ENCODE results near the gene ST6GALNAC6.
A peak's percentile ranks its signal among the peaks of the same experiment; 100 is the strongest.

Gene ST6GALNAC6

GRCh38 chr9:127899128-127899943, at the start of gene ST6GALNAC6:
Gene ST6GALNAC6, minus strand, starts transcription at chr9:127899603. Its CDS starts 1,622 bp downstream, at chr9:127897981.
- DNase-seq (ENCODE audit: low read depth in 2 of 2), result peak; percentile 65 to 71

GRCh38 chr9:127947841-127948710, 48.7 kb upstream of the ST6GALNAC6 start:
- DNase-seq (ENCODE audit: low read depth in 2 of 2), result no peak

- DNase-seq (ENCODE audit: low read depth in 2 of 2), result no peak
Measured at GRCh38 chr9:127946728-127947127, 47.3 kb upstream of the ST6GALNAC6 start.

GRCh38 chr9:127945942-127946341, 46.5 kb upstream of the ST6GALNAC6 start:
- DNase-seq (ENCODE audit: low read depth in 2 of 2), result no peak

GRCh38 chr9:127945338-127945737, 45.9 kb upstream of the ST6GALNAC6 start:
- no peak for DNase-seq (ENCODE audit: low read depth in 2 of 2)

- no peak for DNase-seq (ENCODE audit: low read depth in 2 of 2)
Measured at GRCh38 chr9:127944586-127945218, 45.3 kb upstream of the ST6GALNAC6 start.

GRCh38 chr9:127943731-127944144, 44.3 kb upstream of the ST6GALNAC6 start:
- DNase-seq (ENCODE audit: low read depth in 2 of 2), result peak; percentile 69 to 70

- no peak for DNase-seq (ENCODE audit: low read depth in 2 of 2)
Measured at GRCh38 chr9:127943011-127943662, 43.7 kb upstream of the ST6GALNAC6 start.

GRCh38 chr9:127942216-127943010, 43.0 kb upstream of the ST6GALNAC6 start:
- no peak for DNase-seq (ENCODE audit: low read depth in 2 of 2)

GRCh38 chr9:127941961-127942215, 42.5 kb upstream of the ST6GALNAC6 start:
- no peak for DNase-seq (ENCODE audit: low read depth in 2 of 2)

- DNase-seq (ENCODE audit: low read depth in 2 of 2), result no peak
Measured at GRCh38 chr9:127941062-127941960, 41.9 kb upstream of the ST6GALNAC6 start.

GRCh38 chr9:127940593-127940992, 41.2 kb upstream of the ST6GALNAC6 start:
- no peak for DNase-seq (ENCODE audit: low read depth in 2 of 2)

- DNase-seq (ENCODE audit: low read depth in 2 of 2), result no peak
Measured at GRCh38 chr9:127938298-127938690, 38.9 kb upstream of the ST6GALNAC6 start.

- peak; percentile 82 to 83 for DNase-seq (ENCODE audit: low read depth in 2 of 2)
Measured at GRCh38 chr9:127937388-127938297, 38.2 kb upstream of the ST6GALNAC6 start, which contains the start of gene DPM2. Gene DPM2, minus strand, starts transcription at chr9:127937854. Its CDS starts 34 bp downstream, at chr9:127937820.

GRCh38 chr9:127937056-127937387, 37.6 kb upstream of the ST6GALNAC6 start:
- DNase-seq (ENCODE audit: low read depth in 2 of 2), result no peak

GRCh38 chr9:127936347-127936852, 37.0 kb upstream of the ST6GALNAC6 start:
- DNase-seq (ENCODE audit: low read depth in 2 of 2), result no peak

GRCh38 chr9:127935765-127936221, 36.4 kb upstream of the ST6GALNAC6 start:
- DNase-seq (ENCODE audit: low read depth in 2 of 2), result no peak

- no peak for DNase-seq (ENCODE audit: low read depth in 2 of 2)
Measured at GRCh38 chr9:127934986-127935385, 35.6 kb upstream of the ST6GALNAC6 start.

GRCh38 chr9:127934248-127934647, 34.8 kb upstream of the ST6GALNAC6 start:
- no peak for DNase-seq (ENCODE audit: low read depth in 2 of 2)

All from stimulated activated CD8-positive, alpha-beta memory T cell treated with anti-CD3 and anti-CD28 coated beads, Interleukin-15, amount 100 ng/mL, for 48 hours (primary cell).